Stimulated activated CD4-positive, alpha-beta T cell treated with anti-CD3 and anti-CD28 coated beads, Interleukin-12 subunit alpha, Interleukin-12 subunit beta, amount 100 ng/mL, for 4 hours (primary cell): Measurements from ENCODE around the gene SHMT2.

Source experiments
- DNase-seq: peaks from one replicate; pipeline ENCODE4 v3.0.0-alpha.2; 2020

The SHMT2 gene

DNA sequence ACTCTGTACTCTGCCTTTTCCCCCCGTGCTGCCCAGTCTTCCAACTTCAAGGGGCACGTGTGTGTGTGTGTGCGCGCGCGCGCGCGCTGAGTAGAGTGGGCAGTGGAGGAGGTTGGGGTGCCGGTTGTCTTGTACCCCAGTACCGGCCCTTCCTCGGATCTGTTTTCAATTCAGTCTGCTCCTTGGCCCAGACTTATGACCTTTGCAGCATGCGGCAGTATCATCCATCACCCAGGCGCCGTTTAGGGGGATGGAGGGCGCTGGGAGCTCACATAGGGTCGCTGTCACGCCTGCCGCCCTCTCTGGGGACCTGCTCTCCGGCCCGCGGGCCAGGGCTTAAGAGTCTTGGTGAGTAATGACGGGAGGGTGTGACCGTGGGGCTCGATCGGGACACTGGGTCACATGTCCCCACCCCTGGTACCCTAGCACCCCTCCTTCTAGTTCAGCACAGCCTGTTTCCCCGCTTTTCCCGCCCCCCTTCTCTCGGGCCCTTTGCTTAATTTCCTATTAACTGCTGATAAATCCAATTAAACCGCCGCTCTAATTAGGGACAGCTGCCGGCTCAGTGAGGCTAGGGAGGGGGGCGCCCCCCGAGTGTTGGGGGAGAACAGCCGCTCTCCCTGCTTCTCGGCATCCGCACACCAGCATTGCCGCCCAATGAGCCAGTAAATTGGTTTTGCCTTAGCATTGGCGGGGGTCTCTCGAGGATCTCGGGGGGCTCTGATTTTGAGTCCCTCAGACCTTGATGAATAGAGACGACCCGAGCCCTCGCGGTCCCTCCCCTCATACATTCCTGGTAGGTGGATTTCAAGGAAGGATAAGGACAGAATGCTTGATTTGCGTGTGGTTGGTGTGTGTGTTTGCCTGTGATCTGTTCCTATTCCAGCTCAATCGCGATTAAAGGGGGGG, 12.1 kb downstream of the SHMT2 start:
- no peak for DNase-seq

DNA sequence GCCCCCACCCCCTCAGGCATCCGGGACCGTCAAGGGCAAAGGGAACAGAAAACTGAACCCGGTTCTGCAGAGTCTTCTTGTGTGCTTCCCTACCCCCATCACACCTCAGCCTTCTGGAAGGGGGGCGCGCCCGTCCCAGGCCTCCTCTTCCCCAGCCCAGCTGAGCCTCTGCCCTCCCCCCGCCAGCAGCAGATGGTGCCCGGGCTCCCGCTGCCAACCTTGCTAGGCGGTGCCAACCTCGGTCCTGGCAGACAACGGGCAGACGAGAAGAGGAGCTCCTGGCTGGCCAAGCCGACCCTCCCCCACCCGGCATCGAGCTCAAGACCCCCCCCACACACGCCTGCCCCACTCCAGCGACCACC, 12.8 kb downstream of the SHMT2 start:
- no peak for DNase-seq

DNA sequence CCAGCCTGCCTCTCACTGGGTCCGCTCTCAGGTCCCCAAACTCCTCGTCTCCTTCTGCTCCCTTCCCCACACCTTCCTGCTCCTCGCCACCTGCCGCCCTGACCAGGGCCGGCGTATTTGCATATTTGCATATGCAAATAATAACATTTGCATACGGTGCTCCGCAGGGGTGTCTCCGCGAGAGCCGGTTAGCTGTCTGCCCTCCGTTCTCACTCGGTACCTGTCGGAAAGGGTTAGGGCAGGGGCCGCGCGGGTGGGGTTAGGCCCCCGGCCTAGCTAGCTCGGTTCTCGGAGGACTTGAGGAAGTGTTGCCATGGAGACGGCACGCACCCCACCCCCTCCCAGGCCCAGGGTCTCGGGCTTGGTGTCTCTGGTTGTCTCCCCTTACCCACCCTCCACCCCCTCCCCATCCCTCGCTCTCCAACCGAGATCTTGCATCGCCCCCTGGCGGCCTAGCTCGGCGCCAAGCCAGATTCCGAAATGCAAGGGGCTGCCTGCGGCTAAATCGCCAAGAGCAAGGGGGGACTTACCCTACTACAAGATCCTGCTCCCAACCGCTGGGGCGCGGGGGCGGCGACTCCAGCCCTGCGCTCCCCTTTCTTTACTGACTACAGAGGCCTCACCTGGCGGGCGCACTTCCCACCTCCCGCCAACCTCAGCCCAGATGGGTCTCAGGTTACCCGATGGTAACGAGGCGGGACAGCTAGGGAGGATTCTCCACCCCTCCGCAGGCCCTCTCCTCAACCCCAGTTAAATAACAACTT, 13.4 kb downstream of the SHMT2 start:
- peak; percentile 71 for DNase-seq

- DNase-seq, result peak; percentile 84
Observed at GRCh38 chr12:57243521-57244311, 14.2 kb downstream of the SHMT2 start.

DNA sequence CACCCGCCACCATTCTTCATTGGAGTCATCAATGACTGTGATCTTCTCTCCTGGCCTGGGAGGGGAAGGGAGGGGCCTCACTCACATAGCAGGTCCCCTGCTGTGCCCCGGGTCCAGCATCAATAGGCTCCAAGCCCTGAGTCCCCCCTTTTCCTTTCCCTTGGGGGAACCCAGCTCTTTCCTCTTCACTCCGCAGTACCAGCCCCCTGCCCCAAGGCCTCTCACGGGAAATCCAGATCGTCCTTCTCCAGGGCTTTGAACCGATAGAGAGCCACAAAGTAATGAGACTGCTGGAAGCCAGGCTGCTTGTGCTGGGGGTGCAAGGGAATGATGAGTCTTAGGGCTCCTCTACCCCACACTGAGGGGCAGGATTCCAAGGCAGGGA, 14.8 kb downstream of the SHMT2 start:
- no peak for DNase-seq

GRCh38 chr12:57247041-57247440, 17.5 kb downstream of the SHMT2 start:
- DNase-seq, result no peak

DNA sequence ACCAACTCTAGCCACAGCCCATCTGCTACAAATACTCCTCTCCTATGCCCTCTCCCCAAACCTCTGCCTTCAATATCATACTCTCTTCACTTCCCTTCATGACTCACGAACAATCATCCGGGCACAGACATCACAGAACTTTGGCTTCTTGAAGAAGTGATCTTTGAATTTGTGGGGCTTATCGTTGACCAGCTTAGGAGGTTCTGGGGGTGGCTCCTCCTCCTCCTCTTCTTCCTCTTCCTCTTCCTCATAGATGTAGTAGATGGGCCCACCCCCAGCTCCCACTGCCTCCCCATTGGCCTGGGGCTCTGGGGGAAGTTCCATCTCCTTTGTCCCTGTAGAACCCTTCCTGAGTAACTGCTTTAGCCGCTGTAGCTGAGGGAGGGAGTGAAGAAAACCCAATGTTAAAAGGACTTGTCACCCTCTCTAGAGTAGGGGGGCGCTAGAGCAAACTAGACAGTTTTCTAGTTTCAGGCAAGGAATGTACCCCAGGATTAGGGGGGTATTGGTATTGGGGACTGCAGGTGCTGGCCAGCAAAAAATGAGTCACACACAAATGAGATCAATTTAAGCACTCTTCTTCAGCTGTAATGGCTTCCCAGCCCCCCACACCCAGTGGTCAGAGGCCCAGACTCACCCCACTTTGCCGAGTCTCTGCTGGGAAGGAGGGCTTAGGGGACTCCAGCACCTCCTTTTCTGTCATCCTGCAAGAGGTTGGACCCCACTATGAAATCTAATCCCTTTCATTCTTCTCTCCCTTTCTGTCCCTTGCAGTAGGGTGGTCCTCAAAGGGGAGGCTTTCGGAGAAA, 19.6 kb downstream of the SHMT2 start:
- DNase-seq, result no peak

- DNase-seq, result no peak
Observed at GRCh38 chr12:57250541-57250940, 21.0 kb downstream of the SHMT2 start.

DNA sequence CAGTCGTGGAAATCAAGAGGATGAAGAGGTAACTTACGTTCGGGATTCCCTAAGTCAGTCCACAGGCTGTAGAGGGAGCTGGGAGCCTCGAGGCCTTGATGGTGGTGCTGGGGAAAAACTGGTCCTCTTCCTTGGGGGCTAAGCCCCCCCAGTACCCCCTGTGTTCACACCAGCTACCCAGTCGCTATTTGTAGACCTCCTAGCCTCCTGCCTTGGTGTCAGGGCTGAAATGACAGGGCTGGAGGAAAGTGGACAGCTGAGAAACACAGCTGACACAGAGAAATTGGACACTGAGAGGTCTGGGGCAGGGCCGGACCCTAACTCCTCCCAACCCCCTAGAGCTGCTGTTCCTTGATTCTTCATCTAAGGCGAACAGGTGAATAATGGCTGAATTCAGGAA, 21.4 kb downstream of the SHMT2 start, which contains the start of gene STAC3:
TSS of gene STAC3 (minus strand) at position 232 of the 400 bp plus-strand sequence. CDS start 1,551 bp downstream, outside the sequence.
- no peak for DNase-seq

DNA sequence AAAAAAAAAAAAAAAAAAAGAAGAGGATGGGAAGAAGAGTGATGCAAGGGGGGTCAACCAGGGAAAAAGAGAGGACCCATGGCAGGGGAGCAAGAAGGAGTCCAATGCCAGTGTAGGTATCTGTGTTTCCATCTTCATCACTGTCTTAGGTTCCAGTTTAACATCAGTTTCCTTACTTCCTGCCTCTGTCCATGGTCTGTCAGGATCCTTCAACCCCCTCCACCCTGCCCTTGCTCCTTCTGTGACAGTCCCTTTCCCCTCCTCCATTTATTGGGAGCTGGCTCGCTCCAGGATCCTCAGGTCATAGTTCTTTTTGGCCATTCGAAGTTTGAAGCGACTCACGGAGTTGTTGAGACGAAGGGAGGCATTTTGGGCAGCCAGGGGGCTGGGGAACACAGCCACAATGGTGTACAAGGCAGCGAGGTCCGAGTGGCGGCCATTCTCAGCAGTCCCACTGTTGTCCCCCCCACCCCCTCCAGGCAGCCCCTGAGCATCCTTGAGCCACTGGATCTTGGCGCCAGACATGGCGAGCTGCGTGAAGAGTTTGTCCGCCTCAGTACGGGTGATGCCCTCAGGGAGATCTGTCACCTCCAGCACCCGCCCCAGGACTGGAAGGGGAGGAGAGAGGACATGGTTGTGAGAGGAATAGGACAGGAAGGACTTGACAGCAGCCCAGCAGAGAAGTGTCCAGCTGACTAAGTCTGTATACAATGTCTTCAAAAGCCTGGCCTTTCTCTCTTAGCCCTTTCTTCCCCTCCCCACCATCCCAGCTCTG, 25.2 kb downstream of the SHMT2 start:
- no peak for DNase-seq

DNA sequence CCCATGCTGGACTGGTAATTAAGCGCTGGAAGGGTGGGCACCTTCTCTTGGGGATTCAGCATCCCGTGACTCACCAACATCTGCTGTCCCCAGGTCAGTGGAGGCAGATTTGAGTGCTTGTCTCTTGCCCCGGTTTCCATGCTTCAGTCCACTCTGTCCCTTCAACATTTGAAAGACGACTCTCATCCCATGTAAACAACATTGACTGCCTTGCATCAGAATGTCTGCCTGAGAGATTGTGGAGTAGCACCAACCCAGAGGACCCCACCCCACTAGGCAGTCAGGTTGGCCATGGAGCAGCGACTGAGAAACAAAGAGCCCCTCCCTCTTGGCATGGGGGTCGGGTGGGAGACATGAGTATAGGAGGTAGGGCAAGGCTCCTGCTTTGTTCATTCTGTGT, 26.4 kb downstream of the SHMT2 start:
- DNase-seq, result no peak

DNA sequence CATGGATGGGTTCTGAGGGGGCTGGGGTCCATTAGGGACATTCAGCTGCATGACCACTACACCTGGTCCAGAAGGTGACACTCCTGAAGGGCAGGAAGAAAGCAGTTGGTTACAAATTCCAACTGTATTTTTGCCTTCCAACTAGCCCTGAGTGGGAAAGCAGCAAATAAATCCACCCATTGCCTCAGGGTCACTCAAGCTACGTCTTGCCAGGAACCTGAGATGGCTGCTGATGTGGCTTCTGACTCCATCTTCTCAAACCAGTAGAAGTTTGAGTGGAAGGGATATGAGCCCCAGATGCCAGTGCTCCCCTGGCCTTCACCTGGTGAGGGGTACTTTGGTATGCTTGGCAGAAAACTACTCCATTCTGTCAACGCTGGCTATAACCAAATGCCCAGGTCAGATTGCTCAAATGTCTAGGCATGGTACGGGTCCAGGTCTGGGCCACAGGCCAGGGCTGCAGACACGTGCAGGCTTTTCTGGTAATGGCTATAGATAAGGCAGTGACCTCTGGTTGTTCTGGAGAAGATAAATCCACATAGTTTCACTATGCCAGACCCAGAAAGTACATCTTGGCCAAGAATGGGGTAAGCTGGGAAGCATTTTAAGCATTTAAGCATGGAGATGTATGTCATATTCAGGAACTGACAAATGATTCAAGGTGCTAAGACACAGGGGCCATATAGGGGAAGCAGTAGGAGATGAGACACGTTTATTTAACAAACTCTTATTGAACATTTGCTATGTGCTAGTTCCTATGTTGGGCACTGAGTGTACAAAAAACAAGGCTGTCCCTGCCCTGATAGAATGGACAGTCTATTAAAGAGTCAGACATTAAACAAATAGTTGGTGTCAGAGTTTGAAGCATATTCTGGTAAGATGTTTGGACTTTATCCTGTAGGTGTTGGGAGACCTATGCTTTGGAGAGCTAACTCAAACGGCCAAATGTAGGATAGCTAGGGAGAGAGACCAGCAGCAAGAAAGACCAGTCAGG, 29.8 kb downstream of the SHMT2 start:
- no peak for DNase-seq

GRCh38 chr12:57260366-57260765, 30.9 kb downstream of the SHMT2 start:
- DNase-seq, result no peak

DNA sequence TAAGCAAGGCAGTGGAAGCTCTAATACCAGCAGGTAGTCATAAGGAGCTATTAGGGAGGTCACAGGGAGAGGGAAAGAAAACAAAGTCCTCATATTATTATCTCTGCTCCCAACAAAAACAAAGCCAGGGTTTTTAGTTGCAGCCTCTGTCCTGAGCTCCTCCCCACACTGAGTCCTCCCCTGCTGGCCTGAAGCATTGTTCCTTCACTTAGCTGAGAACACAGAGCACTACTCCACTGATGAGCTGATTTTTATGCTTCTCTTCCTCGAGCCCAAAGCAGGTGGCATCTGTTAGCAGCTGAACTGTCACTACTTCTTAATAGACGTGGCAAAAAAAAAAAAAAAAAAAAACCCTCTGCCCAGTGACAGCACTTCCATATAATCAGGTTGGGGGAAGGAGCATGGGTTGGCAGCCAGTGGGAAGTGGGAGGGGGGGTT, 31.9 kb downstream of the SHMT2 start:
- no peak for DNase-seq

DNA sequence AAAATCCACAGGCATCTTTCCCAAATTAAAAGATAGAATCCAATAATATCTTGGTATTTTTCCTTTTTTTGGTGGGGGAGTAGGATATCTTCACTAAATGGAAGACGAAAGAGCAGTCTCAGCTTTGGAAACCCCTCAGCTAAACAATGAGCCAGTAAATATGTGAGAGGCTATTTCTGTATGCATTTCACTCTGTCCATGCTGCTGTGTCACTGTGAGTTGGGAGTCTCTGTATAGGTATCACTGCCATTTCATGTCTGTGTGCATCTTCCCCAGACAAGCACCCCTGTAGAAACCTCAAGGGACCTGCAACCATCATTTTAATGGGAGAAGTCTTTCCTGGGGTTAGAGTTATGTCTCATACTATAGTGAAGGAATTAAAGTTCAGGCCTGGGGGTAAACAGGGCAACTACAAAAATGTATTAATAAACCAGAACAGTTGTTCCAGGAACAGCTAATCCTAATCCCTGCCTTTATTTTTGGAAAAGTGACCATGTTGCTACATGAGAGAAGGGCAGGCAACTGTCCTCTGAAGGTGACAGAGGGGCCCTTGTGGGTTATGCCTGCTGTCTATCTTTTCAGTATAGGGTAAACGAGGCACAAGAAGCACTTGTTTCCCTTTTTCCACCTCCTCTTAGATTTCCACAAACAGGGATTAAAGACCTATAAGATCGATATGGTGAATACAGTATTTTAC, 32.8 kb downstream of the SHMT2 start:
- DNase-seq, result no peak

DNA sequence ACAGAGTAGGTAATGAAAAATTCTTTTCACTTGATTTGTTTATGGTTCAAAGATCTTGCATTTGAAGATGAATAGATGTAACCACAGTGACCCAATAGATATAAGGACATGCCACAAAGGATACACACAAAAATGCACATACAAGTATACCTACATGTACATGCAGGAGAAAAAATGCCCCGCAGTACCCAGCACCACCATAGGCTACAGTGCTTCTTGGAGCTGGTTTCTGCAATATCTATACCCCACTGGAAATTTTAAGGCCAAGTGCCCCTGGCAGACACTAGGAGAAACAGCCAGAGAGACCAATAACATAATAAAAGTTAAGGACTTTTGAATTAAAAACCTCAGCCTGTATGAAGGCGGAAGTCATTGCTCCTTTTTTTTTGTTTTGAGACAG, 33.6 kb downstream of the SHMT2 start:
- no peak for DNase-seq

DNA sequence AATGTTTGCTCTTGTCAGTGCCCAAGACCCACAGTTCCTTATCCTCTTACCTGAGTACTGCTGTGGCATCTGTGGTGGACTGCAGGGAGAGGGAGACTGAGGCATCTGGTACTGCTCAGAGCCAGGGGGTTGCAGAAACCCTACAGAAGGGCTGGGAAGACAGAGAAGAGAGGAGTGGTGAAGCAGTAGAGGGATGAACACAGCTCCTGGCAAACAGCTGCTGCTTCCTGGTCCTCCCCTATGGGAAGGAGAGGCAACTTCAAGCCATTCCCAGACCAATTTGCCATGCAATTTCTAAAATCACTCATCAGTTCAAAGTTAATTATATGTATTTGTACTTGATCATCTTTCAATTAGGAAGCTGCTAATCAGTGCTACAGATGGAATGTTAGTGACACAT, 37.2 kb downstream of the SHMT2 start:
- no peak for DNase-seq

GRCh38 chr12:57268264-57268663, 38.8 kb downstream of the SHMT2 start:
- DNase-seq, result no peak

DNA sequence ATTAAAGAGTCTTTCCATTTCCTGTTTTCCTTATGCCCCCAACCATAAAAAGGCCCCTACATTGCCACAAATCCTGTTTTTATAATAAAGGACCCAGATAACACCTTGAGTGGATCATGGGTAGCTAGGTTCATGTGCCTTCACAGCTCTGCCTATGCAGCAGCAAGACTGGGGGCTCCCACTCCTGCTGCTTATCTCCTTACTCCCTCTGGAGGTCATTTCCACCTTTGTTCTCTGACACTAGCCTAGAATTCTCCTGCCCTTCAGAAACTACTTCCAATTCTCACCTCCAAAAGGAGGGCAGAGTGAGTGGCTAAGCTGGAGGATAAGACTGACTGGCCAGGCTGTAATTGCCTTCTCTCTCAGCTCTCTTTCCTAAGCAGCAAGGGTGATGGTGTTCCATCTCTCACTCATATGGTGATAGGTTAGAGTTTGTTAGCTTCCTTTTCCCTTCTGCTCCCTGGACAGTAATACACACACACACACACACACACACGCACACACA, 41.5 kb downstream of the SHMT2 start:
- no peak for DNase-seq
